Activated naive CD4-positive, alpha-beta T cell (primary cell): ENCODE results near the gene MRAP.

ENCODE experiments used
- DNase-seq, 4 experiments: peaks; one replicate each; lab custom pipeline; 2025; lab: John Stamatoyannopoulos, UW

MRAP gene

GRCh38 chr21:32349333-32349944, 50.8 kb downstream of the MRAP start:
- DNase-seq = no peak

GRCh38 chr21:32350211-32350980, 51.7 kb downstream of the MRAP start:
- DNase-seq = no peak

DNA sequence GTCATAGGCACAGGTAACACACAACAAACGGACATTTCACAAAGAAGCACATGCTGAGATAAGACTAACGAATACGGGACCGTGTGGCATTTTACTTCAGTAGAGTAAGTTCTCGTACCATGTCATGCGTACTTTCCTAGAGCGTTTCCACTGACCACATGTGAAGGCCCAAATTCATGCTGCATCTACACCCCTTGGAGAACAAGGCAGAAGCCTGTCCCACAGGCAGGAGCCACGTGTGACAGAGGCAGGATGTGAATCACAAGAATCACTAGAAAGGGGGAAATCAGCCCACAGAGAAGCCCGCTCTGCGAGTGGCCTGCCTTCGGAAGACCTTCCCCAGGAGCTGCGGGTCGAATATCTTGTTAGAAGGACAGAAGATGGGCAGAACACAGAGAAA, 52.3 kb downstream of the MRAP start:
- no peak for DNase-seq

- DNase-seq = no peak
Measured at GRCh38 chr21:32351428-32351827, 52.8 kb downstream of the MRAP start.

DNA sequence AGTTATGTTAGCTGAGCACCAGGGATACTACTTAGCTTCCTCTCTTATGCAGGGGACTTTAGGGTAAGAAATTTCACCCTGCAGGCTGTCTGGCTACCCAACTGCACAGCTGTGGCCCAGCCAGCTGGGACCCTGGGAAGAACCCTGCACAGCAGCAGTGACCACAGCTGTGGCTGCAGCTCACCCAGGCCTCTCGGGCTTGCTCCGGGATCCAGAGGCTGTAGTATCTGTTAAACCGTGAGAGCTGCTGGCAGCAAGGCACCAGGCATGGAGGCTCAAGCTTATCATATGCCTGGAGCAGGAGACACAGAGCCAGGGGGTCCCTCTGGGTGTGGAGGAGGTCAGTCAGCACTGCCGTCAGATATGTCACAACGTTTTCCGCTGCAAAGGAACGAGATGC, 53.9 kb downstream of the MRAP start:
- no peak for DNase-seq

GRCh38 chr21:32353002-32353711, 54.5 kb downstream of the MRAP start:
- no peak for DNase-seq

- no peak for DNase-seq
Measured at GRCh38 chr21:32356874-32357395, 58.3 kb downstream of the MRAP start.

GRCh38 chr21:32359719-32360260, 61.1 kb downstream of the MRAP start:
- DNase-seq = no peak

GRCh38 chr21:32360401-32360975, 61.8 kb downstream of the MRAP start:
- no peak for DNase-seq
